ENCODE data around the gene CPT2. TPM values are rescaled to one million over a fixed set of nuclear protein-coding genes. Genes with fewer than 3 reads are reported as not detected.
A peak's percentile ranks its signal among the peaks of the same experiment; 100 is the strongest.
"Not testable (repeated sequence)": the region's sequence is repeated elsewhere in the genome, so short reads cannot be mapped to it uniquely, and the experiment has no call there.

The CPT2 gene
- total and polyA plus RNA-seq, 9 donors = 6.7 to 32.1 (median 12.1) TPM

DNA sequence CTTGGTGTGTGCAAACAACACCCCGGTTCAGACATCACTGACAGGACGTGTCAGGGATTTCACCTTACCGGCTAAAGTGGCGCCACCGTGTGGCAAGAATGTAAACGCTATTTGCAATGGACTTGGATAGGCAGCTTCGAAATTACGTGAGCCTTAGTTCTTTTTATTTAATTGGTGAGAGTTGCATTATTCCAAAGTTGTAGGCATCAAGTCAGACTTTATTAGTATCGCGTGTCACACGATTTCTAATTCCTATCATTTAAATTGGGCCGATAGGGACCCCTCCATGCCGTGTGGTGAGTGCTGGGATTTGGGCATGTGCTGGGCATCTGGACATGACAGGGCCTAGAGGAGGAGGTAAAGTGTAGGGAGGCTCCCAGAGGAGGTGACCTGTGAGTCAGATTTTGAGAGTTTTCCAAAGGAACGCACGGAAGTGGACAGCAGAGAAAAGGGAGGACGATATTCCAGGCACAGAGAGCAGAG is 14.5 kb upstream of the CPT2 start:
- DNase-seq = peak; percentile 85 to 92 (median 88)
- 10 to 12% (median 11%) methylated on average over 16 of the region's 16 CpGs for WGBS, 3 donors
- Histone ChIP-seq H3K9me3 (no peaks in the 10 kb centered on the region), H3K27me3 (no peaks in the 10 kb centered on the region), H3K4me1 (ENCODE audit: insufficient read depth) (peaks cover 19% of the 10 kb centered on the region), H3K27ac (peak overlapping the region in 1 of 2 donors; percentile 72), H3K4me3 (no peak overlapping the region), H3K36me3 (no peaks in the 10 kb centered on the region)
- intact Hi-C loops (cut with DNase I) = loop anchor here in 3 of 4 donors (5.0 to 10.0 kb wide), 5 partner anchors 117 to 487 kb away; partner anchors contain the start of genes COA7 (in 1 of the 3), ECHDC2 (in 1 of the 3) and PODN (in 1 of the 3)
- TF ChIP-seq POLR2A (IDR thresholded peaks at IDR 0.05) = no peak
- TF ChIP-seq, protein P1, sequence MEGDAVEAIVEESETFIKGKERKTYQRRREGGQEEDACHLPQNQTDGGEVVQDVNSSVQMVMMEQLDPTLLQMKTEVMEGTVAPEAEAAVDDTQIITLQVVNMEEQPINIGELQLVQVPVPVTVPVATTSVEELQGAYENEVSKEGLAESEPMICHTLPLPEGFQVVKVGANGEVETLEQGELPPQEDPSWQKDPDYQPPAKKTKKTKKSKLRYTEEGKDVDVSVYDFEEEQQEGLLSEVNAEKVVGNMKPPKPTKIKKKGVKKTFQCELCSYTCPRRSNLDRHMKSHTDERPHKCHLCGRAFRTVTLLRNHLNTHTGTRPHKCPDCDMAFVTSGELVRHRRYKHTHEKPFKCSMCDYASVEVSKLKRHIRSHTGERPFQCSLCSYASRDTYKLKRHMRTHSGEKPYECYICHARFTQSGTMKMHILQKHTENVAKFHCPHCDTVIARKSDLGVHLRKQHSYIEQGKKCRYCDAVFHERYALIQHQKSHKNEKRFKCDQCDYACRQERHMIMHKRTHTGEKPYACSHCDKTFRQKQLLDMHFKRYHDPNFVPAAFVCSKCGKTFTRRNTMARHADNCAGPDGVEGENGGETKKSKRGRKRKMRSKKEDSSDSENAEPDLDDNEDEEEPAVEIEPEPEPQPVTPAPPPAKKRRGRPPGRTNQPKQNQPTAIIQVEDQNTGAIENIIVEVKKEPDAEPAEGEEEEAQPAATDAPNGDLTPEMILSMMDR (IDR thresholded peaks at IDR 0.05) = peak; percentile 79 to 94 (median 85)

DNA sequence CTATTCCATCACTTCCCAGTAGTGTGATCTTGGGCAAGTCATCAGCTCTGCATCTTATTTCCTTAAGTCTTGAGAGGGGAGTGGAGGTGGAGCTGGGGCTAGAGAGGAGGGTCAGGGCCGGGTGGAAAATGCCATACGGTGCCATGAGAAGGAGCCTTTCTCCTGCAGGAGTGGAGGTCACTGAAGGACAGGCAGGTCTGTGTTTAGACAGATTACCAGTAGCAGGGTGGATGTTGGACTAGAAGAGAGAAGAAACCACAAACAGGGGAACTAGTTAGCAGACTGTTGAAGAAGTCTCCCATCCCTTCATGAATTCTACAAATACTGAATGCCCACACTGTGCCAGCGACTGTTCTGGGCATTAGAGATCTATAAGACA is 13.9 kb upstream of the CPT2 start:
- no peaks in the 10 kb centered on the region for H3K27me3 ChIP-seq
- H3K4me3 ChIP-seq = no peak overlapping the region
- H3K36me3 ChIP-seq = no peaks in the 10 kb centered on the region
- TF ChIP-seq EP300 (IDR thresholded peaks at IDR 0.05) = no peak
- intact Hi-C loops (cut with DNase I) = loop anchor here in 3 of 4 donors (5.0 to 10.0 kb wide), 5 partner anchors 118 to 488 kb away; partner anchors contain the start of genes COA7 (in 1 of the 3), ECHDC2 (in 1 of the 3) and PODN (in 1 of the 3)
- peaks cover 19% of the 10 kb centered on the region for H3K4me1 ChIP-seq (ENCODE audit: insufficient read depth)
- no peak for DNase-seq
- no peaks in the 10 kb centered on the region for H3K9me3 ChIP-seq
- 31 to 32% (median 31%) methylated on average over 3 of the region's 3 CpGs for WGBS, 3 donors
- peak overlapping the region in 1 of 2 donors; percentile 72 for H3K27ac ChIP-seq

DNA sequence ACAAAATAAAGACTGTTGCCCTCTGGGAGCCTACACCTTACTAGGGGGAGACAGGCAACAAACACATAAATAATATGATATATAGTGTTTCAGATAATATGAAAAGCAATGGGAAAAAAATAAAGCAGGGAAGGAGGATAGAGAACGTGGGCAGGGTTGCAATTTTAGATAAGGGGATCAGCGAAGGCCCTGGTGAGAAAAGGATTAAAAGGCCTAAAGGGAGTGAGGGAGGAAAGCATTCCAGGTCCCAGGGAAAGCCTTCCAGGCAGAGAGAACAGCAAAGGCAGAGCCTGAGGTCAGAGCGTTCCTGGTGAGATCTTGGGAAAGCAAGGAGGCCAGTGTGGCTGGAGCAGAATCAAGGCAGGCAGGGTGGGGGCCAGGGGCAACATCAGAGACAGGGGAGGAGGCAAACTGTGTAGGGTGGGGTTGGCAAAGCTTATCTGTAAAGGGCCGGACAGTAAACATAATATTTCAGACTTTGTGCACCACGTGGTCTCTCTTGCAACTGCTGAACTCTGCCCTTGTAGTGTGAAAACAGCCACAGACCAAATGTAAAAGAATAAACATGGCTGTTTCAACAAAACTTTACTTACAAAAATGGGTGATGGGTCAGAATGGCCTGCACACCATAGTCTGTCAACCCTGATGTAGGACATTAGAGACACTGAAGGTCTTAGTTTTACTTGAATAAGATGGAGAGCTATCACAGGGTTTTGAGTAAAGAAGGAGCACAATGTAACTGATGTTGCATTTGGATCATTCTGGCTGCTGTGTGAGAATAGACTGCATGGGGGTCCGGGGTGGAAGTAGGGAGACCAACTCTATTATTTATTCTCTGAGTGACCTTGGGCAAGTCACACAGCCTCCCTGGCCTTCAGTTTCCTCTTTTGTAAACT is 13.3 kb upstream of the CPT2 start:
- Histone ChIP-seq H3K9me3 (no peaks in the 10 kb centered on the region), H3K36me3 (no peaks in the 10 kb centered on the region), H3K27ac (peak overlapping the region in 1 of 2 donors; percentile 72), H3K27me3 (no peaks in the 10 kb centered on the region), H3K4me3 (no peak overlapping the region), H3K4me1 (ENCODE audit: insufficient read depth) (peaks cover 19% of the 10 kb centered on the region)
- TF ChIP-seq POLR2A (IDR thresholded peaks at IDR 0.05) (no peak), EP300 (IDR thresholded peaks at IDR 0.05) (no peak)
- TF ChIP-seq, protein P1 (IDR thresholded peaks at IDR 0.05) = peak in 1 of 3 donors; percentile 13
- WGBS, 3 donors = 6 to 15% (median 9%) methylated on average over 6 of the region's 6 CpGs
- intact Hi-C loops (cut with DNase I) = loop anchor here in 3 of 4 donors (5.0 to 10.0 kb wide), 5 partner anchors 119 to 489 kb away; partner anchors contain the start of genes COA7 (in 1 of the 3), ECHDC2 (in 1 of the 3) and PODN (in 1 of the 3)
- peak; percentile 75 to 88 (median 81) for DNase-seq

DNA sequence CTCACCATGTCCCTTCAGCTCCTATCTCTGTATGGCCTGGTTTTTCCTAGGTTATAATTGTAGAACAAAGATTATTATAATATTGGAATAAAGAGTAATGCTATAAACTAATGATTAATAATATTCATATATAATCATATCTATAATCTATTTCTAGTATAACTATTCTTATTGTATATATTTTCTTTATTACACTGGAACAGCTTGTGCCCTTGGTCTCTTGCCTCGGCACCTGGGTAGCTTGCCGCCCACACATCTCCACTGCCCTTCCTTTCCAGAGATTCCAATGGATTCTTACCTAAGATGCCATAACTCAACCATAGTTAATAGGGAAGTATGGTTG is 10.7 kb upstream of the CPT2 start:
- DNase-seq, H3K9me3 ChIP-seq, H3K27ac ChIP-seq, H3K4me3 ChIP-seq, H3K36me3 ChIP-seq, H3K27me3 ChIP-seq: not testable (repeated sequence)
- intact Hi-C loops (cut with DNase I) = loop anchor here in 3 of 4 donors (10.0 kb wide), 4 partner anchors 121 to 491 kb away; partner anchors contain the start of genes COA7 (in 1 of the 3) and PODN (in 1 of the 3)
- H3K4me1 ChIP-seq (ENCODE audit: insufficient read depth) = peaks cover 18% of the 10 kb centered on the region
- 44 to 59% (median 53%) methylated on average over 2 of the region's 2 CpGs for WGBS, 3 donors

DNA sequence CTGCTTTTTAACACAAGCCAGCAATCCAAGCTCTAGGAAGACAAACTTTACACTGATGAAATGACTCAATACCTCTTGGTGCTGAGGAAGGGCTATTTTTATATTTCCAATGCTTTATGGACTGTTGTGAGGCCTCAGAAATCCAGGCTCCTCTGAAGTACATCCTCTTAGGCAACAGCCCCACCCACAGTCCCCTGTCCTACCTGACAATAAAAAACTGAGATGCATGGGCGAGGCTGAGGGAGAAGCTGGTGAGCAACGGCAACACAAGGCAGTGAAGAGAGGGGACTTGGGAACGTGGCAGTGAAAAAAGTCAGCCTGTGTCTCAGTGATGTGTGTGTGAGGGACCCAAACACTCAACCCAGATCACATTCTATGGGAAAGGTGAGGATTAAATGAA is 10.1 kb upstream of the CPT2 start:
- H3K27me3 ChIP-seq = no peaks in the 10 kb centered on the region
- TF ChIP-seq EP300 (IDR thresholded peaks at IDR 0.05) (no peak), POLR2A (IDR thresholded peaks at IDR 0.05) (no peak)
- TF ChIP-seq, protein P1 (IDR thresholded peaks at IDR 0.05) = no peak
- no peaks in the 10 kb centered on the region for H3K36me3 ChIP-seq
- DNase-seq = no peak
- H3K27ac ChIP-seq = no peak overlapping the region
- H3K4me3 ChIP-seq = no peak overlapping the region
- 77 to 81% (median 78%) methylated on average over 3 of the region's 3 CpGs for WGBS, 3 donors
- no peaks in the 10 kb centered on the region for H3K9me3 ChIP-seq
- intact Hi-C loops (cut with DNase I) = loop anchor here in 3 of 4 donors (10.0 kb wide), 4 partner anchors 122 to 492 kb away; partner anchors contain the start of genes COA7 (in 1 of the 3) and PODN (in 1 of the 3)
- peaks cover 16% of the 10 kb centered on the region for H3K4me1 ChIP-seq (ENCODE audit: insufficient read depth)
